HG02885 (cell line): ENCODE measurements around the gene ANTKMT.
"Not testable (repeated sequence)": the region's sequence is repeated elsewhere in the genome, so short reads cannot be mapped to it uniquely, and the experiment has no call there.

ENCODE experiments used
- ATAC-seq: cut with Tn5 transposase; IDR thresholded peaks from one replicate; pipeline ENCODE4 v1.9.1; 2021; ENCODE audit warnings: mild to moderate bottlenecking; ENCODE audit not compliant: unreplicated experiment, poor library complexity

ANTKMT gene

DNA sequence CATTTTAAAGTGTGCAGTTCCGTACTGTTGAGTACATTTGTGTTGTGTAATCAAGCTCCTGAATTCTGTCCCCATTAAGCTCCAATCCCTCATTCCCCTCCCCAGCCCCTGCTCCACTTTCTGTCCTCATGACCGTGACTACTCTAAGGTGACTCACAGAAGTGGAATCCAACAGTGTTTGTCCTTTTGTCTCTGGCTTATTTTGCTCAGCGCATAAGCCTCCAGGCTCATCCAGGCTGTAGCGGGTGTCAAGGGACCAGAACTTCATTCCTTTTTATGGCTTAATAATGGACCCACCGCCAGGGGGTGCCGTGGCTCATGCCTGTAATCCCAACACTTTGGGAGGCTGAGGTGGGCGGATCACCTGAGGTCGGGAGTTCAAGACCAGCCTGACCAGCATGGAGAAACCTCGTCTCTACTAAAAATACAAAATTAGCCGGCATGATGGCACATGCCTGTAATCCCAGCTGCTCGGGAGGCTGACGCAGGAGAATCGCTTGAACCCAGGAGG, 8.2 kb upstream of the ANTKMT start:
- ATAC-seq: not testable (repeated sequence)

DNA sequence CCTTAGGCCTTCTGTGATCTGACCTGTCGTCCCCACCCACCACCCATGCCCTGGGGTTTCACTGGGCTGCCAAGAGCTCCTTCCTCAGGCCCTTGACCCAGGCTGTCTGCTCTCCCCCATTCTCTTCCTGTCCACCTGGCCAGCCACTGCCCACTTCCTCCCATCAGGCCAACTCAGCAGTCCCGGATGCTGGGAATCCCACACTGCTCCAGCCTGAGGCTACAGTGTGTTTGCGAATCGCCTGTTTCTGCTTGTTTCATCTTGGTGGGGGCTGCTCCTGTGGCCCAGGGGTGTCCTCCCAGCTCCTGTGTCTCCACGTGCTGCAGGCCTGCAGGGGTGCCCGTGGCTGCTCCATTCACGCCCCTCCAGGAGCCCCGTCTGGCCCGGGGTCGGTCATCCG, 6.9 kb upstream of the ANTKMT start:
- ATAC-seq: no peak

DNA sequence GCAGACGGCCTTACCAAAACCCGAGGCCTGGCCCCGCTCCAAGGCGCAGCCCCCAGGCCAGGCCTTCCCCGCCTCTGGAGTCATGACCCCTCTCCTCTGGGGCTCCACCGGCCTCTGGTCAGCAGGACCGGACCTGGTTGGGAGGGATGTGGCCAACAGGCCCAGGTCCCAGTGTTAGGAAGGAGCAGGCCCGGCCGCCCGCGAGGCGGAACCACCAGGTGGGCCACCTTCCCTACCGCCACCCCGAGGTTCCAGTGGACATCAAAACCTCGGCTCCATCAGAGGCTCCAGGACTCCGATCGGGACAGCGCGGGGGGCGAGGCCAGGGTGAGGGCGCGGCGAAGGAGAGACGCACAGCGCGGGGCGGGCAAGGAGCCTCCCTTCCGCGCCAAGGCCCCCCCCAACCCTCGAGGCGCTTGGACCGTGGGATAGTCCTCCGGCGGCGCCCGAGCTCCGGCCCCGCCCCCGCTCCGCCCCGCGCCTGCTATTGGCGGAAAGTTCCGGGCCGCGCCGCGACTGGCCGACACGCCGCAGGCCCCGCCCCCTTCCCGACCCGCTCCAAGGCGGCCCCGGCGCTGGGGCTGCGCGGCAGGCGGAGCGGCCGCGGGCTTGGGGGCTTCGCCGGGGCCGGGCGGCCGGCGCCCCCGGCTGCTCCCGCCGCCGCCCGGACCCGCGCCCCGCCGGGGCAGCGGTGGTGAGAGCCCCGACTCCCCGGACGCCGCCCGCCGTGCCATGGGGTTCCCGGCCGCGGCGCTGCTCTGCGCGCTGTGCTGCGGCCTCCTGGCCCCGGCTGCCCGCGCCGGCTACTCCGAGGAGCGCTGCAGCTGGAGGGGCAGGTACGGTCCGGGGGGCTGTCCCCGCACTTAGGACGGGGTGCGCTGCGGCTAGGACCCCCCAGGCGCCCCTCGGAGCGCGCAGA, 6.1 kb upstream of the ANTKMT start, which contains the start of gene METRN:
TSS of gene METRN (plus strand) at position 561 of the 919 bp plus-strand sequence. CDS start at position 733, 172 bp downstream.
- peak; percentile 81 for ATAC-seq

DNA sequence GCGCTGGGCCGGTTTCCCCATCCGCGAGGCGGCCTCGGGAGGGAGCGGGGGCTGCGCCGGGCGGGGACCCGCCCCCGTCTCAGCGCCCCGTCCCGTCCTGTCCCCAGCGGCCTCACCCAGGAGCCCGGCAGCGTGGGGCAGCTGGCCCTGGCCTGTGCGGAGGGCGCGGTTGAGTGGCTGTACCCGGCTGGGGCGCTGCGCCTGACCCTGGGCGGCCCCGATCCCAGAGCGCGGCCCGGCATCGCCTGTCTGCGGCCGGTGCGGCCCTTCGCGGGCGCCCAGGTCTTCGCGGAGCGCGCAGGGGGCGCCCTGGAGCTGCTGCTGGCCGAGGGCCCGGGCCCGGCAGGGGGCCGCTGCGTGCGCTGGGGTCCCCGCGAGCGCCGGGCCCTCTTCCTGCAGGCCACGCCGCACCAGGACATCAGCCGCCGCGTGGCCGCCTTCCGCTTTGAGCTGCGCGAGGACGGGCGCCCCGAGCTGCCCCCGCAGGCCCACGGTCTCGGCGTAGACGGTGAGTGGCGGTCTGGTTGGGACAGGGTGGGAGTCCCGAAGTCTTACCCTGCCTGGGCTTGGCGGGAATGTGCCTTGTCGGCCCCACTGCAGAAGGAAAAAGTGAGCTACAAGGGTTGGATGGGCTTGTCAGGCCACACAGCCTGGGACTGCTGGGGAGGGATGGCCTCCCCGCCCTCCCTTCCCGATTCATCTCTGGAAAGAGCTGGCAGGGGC, 5.3 kb upstream of the ANTKMT start:
- ATAC-seq: peak; percentile 14

DNA sequence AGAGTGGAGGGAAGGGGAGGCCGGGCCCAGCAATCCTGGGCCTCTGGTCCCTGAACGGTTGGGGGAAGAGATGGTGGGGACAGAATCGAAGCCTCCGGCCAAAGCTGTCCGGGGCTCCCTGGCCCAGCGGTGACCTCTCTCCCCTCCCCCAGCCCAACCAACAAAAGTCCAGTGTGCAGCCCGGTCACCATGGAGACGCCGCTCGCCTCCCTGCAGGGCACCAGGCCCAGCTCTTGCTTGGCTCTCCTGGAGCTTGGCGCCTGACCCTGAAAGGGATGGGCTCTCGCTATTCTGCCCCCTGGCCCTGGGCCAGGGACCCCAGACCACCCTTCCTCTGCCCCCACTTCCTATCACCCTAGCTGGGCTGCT, 4.8 kb upstream of the ANTKMT start:
- no peak for ATAC-seq

DNA sequence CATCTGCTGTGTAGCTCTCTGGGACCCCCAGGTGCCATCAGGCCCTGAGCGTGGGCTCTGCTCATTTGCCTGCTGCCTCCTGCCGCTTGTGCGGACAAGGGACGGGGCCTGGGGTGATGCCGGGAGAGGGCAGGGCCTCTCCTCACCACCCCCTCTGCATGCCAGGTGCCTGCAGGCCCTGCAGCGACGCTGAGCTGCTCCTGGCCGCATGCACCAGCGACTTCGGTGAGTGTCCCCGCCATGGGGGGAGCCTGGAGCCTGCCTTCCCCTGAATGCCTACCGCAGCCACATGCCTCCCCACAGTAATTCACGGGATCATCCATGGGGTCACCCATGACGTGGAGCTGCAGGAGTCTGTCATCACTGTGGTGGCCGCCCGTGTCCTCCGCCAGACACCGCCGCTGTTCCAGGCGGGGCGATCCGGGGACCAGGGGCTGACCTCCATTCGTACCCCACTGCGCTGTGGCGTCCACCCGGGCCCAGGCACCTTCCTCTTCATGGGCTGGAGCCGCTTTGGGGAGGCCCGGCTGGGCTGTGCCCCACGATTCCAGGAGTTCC, 4.1 kb upstream of the ANTKMT start:
- ATAC-seq: no peak

DNA sequence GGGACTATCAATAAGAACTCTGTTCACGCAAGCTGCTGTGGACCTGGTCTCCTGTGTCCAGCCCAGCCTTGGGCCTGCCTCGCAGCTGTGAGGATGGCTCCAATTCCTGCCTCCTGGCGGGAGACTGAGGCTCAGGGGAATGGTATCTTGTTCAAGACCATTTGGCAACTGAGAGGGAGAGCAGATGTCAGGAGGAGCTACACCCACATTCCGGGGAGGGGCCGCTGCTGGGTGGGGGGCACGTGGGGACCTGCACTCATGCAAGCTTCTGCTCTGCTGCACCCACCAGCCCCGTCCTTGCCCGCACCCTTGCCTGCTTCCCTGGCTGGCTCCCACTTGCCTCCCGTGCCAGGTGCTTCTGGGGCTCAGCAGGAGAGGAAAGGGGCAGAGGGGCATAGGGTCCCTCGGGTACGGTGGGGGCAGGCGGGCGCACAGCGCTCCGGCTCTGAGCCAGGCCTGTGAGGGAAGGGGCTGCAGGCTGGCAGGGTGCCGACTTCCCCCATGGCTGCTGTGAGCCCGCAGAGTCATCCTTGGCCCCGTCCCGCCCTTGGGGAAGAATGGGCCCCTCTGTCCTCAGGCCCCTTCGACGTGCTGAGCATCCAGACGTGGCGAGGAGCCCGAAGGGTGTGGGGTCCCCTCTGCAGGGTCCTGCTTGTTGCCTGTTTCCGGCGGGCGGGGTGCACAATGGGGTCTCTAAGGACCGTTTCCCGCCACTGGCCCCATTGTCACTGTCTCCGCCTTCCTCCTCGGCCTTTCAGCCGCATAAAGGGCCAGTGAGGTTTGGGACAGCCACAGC, 3.3 kb upstream of the ANTKMT start:
- ATAC-seq: no peak

DNA sequence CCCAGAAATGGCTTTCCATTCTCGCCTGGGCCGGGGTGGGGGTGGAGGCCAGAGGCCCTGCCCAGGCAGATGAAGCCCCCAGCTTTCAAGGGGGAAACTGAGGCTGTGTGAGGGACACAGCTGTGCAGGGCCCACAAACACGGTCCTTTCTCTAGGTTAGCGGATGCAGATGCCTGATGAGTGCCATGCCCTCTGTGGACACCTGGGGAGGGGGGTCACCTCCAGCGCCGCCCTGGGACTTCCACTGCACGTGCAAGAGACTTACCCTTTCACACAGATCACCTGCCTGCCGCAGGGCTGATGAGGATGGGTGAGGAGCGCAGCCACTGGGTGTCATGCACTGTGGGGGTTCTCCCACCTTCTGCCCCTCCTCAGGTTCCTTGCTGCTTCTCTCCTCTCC, 2.6 kb upstream of the ANTKMT start:
- ATAC-seq: no peak

DNA sequence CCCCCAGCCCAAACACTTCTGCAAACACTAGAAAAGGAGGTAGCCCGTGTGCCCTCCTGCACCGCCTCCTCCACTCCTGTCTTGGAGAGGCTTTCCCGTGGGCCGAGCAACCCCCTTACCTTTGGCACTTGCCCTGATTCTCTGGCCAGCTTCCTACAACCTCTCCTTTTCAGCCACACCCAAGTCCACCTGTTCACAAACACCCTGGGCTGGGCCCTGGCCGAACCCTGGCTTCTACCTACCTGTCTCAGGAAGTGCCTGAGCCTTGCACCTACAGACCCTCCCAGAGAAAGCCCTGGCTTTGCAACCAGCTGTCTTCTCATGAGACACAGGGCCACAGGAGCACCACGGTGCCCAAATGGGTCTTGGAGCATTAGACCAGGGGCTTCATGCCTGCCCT, 2.0 kb upstream of the ANTKMT start:
- ATAC-seq: no peak

DNA sequence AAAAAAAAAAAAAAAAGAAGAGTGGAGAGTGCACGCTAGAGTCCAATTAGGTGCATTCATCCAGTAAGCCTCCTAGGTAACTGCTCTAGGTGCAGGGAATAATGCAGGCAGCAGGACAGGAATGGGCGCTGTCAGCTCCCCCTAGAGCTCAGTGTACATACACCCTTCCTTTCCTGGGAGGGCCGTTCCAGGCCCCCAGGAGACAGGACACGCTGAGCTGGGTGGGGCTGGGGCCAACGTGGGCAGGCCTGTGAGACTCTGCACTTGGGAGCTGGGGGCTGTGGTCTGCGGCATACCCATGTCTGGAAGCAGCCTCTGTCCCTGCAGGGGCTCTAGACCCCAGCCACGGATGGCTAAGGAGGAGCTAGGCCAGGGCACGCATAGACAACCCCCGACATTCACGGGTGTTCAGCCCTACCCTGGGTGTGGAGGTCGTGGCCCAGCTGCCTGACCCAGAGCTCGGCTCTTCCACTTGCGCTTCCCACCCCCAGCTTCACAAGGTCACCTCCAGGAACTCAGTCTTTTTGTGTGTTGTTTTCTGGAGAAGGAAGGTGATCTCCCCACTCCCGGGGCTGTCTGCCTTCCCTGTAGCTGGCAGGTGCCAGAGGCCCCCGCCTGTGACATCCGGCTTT, 1.0 kb upstream of the ANTKMT start:
- ATAC-seq: no peak

DNA sequence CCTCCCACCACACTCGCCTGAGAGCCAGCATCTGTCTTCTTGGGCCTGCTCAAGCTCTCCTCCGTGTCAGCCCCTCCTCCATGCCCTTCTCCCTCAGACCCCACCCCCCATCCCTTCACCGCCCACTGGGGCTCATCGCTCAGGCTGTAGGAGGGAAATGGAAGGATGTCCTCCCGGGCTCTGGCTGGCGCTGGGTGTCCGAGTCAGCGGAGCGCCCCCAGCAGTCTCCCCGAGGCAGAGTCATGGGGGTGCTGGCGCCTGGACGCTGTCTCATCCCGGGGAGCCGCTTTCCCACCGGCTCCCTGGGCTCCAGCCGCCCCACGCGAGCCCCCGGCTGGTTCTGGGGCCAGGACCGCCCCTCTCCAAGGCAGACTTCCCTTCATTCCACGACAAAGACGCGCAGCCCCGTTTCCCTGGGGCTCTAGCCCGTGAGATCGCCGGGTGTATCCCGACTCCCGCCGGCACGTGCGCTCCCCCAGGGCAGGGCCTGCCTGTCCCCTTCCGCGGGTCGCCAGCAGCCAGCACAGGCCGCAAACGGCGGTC, 428 bp upstream of the ANTKMT start:
- ATAC-seq: peak; percentile 15

DNA sequence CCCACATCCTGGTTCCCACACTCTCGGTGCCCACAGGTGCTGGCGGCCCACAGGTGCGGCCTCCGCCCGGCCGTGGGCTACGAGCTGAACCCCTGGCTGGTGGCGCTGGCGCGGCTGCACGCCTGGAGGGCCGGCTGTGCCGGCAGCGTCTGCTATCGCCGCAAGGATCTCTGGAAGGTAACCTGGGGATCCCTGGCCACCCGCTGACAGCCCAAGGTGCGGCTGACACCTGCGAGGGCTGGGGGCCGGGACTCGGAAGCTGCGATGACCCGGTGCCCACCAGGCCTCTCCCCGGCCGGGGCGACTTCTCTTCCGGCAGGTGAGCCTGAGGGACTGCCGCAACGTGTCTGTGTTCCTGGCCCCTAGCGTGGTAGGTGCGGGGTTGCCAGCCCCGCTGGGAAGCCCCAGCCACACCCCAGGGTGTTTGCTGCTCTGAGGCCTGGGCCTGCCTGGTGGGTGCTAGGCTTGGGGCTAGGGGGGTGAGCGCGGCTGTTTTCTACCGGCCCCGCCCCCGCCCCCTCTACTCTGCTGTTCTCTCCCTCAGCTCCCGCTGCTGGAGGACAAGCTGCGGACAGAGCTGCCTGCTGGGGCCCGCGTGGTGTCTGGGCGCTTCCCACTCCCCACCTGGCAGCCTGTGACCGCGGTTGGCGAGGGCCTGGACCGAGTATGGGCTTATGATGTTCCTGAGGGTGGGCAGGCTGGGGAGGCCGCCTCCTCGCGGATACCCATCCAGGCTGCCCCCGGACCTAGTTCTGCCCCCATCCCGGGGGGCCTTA, 1.0 kb downstream of the ANTKMT start:
- ATAC-seq: no peak

DNA sequence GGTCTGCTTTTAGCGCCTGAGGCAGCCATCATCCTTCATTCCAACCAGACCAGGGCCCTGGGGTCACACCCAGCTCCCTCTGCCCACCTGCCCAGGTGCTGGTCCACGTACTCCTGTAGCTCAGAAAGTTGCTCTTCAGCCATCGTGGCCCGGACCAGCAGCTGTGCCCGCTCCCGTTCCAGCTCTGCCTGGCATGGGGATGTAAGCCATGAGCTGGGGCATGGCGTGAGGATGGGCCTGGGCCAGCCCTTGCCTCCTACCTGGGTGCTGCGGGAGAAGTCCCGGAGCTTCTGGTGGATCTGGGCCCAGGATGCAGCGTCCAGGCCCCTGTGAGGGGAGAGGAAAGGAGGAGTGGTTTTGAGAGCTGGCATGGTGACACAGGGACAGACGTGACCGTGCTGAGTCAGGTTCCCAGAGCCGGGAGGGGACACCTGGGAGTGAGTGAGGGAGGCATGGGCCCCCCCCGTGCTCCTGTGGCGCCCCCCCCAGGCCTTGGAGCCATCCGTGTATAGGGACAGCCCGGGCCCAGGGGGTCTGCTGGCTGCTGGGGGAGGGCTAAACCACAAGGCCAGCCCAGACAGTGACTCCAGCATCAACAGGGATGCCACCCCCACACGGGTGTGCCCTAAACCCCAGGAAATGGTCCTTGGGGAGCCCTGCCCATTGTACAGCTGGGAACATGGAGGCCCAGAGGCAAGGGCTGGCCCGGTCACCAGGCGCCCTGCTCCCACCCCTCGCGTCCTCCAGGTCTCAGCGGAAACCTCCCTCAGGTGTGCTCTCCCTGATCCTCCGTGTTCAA, 2.1 kb downstream of the ANTKMT start:
- no peak for ATAC-seq

DNA sequence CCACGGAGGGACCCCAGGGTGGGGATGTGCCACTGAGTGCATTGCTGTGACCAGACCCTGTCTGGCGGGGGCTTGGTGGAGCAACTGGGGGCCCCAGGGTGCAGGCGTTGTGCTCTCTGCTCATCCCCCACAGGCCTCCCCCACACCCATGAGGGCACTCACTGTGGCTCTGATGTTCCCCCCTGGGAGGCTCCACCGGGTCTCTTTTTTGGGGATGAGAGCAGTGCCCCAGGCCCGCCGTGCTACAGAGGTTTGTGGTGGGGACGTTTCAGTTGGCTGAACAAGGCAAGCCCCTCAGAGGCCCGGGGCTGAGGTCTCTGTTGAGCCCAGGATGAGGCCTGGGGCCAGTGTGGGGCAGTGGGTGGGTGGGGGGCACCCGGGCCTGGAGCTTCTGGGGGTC, 2.7 kb downstream of the ANTKMT start:
- ATAC-seq: no peak

DNA sequence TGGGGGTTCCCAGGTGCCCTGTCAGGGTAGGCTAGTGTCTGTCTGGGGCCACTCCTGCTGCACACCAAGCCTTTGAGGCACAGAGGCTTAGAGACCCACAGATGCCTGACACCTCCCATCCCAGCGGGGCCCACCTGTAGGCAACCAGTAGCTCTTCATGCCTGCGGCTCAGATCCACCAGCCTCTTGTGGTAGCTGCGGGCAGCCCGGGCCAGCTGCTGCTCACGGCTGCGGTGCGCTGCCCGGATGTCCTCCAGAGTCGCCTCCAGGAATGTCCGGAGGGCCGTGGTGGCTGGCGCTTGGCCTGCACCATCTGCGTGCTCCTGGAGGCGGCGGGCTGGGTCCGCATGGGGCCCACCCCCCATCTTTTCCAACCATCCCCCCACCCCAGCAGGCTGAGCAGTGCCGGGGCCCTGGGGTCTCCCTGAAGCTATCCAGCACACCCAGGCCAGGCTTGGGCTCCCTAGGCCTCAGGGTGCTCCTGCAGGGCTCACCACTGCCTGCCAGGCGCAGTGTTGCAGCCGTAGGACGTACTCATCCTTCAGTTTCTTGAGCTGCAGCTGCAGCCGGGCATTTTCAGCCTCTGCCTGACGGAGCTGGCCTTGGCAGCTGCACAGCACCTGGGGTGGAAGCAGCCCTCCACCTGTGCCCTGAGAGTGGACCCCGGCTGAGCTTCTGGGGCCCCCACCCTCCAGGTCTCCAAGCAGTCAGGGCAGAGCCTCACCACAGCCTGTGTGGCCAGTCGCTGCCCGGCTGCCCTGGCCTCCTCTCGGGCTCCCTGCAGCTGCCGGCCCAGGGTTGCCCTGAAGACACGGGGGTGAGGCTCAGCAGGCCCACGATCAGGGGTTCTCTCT, 3.5 kb downstream of the ANTKMT start:
- no peak for ATAC-seq

DNA sequence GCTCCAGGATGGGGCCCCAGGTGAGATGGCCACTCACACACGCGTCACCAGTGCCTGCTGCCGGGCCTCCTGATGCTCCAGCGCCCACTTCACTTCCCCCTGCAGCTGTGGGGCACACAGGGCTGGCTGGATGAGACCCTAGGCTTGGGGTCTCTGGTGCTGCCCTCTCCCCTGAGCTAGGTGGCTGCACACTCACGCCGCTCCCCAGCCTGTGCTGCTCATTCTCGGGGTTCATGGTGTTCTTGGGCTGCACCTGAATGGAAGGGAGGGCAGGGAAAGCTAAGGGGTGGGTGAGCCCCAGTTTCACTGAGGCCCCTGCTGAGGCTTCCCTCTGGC, 4.1 kb downstream of the ANTKMT start:
- ATAC-seq: no peak

DNA sequence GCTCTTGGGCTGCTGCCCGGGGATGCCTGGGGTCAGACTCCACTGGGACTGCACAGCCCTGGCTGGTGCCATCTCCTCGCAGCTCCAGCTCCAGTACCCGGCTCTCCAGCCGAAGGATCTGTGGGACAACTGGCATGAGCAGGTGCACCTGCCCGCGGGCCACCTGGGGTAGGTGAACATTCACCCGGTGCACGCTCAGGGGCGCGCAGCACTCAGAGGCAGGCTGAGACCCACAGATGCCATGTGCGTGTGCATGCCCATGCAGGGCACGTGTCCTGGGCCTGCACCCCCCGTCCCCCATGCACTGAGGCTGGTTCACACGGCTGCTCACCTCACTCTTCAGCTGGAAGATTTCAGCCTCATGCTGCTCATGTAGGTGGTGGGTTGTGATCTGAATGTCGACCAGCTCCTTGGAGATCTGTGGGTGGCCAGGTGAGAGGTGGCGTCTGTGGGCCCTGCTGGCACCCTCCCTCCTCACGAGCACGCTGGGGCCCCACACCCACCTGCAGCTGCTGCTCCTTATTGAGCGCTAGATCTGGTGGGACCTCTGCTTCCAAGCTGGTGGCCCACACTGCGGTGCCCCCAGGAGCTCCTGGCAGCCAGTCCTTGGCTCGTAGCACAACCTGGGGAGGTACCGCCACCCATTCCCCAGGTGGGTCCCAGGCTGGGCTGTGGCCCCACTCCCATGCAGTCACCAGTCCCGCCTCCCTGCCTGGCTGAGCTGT, 4.7 kb downstream of the ANTKMT start:
- ATAC-seq: no peak
